Bronchial epithelial cell (primary cell): ENCODE measurements around the gene SVOP. TPM values are rescaled to one million over a fixed set of nuclear protein-coding genes. Genes with fewer than 3 reads are reported as not detected.

Experiments
- DNase-seq: peaks from one replicate; pipeline ENCODE4 v3.0.0-alpha.2; 2010; ENCODE audit warnings: low read depth
- FAIRE-seq: peaks from 2 replicates; lab custom pipeline; 2011; peaks lifted over from hg19 to GRCh38; lab: Jason Lieb, UNC
- H3K27me3 ChIP-seq: 2 replicates; pipeline ENCODE4 v1.5.1; 2011; ENCODE audit warnings: low read length; ENCODE audit not compliant: control insufficient read depth, insufficient read depth
- H3K36me3 ChIP-seq: 2 replicates; pipeline ENCODE4 v1.5.1; 2011; ENCODE audit warnings: low read length; ENCODE audit not compliant: control insufficient read depth, insufficient read depth
- H3K4me3 ChIP-seq: 2 replicates; pipeline ENCODE4 v1.5.1; 2011; ENCODE audit warnings: mild to moderate bottlenecking, low read depth, low read length, control low read depth
- total RNA-seq: library from RNA; depleted of rRNA; stranded (reverse); fragments of >200 nt; gene quantifications from 2 replicates; pipeline ENCODE4 v1.2.1, GENCODE V29; 2014
- TF ChIP-seq, protein P1 (sequence below): IDR thresholded peaks from 2 replicates; pipeline ENCODE4 v1.5.1; 2011; ENCODE audit warnings: mild to moderate bottlenecking, moderate library complexity, low read length, control low read depth, inconsistent platforms; ENCODE audit not compliant: insufficient read depth, severe bottlenecking

SVOP gene
- total RNA-seq, 1 donor from 2014 or later = not detected

DNA sequence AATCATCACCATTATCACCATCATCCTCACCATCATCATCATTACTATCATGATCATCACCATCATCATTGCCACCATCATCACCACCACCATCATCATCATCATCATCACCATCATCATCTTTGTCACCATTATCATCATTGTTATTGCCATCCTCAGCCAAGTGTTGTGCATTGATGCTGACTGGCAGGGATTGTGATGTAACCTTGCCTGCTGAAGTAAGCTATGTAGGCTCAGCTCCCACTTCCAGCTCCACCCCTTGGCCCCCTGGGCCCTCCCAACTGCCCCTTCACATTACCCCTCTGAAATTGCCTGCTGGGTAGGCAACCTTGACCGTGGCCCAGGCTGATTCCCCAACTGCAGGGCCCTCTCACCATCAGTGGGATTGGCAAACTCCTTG, 37.6 kb downstream of the SVOP start:
- H3K4me3 ChIP-seq = no peak overlapping the region
- FAIRE-seq (no peak), DNase-seq (no peak)
- TF ChIP-seq, protein P1, sequence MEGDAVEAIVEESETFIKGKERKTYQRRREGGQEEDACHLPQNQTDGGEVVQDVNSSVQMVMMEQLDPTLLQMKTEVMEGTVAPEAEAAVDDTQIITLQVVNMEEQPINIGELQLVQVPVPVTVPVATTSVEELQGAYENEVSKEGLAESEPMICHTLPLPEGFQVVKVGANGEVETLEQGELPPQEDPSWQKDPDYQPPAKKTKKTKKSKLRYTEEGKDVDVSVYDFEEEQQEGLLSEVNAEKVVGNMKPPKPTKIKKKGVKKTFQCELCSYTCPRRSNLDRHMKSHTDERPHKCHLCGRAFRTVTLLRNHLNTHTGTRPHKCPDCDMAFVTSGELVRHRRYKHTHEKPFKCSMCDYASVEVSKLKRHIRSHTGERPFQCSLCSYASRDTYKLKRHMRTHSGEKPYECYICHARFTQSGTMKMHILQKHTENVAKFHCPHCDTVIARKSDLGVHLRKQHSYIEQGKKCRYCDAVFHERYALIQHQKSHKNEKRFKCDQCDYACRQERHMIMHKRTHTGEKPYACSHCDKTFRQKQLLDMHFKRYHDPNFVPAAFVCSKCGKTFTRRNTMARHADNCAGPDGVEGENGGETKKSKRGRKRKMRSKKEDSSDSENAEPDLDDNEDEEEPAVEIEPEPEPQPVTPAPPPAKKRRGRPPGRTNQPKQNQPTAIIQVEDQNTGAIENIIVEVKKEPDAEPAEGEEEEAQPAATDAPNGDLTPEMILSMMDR = no peak
- H3K27me3 ChIP-seq = no peaks in the 10 kb centered on the region
- H3K36me3 ChIP-seq = no peaks in the 10 kb centered on the region

DNA sequence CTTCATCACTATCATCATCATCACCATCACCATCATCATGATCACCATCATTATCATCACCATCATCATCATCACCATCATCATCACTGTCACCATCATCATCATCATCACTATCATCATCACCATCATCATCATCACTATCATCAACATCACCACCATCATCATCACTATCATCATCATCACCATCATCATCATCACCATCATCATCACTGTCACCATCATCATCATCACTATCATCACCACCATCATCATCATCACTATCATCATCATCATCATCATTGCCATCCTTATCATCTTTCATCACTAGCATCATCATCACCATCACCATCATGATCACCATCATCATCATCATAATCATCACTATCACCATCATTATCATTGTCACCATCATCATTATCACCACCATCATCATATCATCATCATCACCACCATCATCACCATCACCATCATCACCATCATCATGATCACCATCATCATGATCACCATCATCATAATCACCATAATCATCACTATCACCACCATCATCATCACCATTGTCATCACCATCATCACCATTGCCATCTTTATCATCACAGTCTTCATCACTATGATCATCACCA, 38.1 kb downstream of the SVOP start:
- FAIRE-seq = no peak
- TF ChIP-seq, protein P1 = no peak

DNA sequence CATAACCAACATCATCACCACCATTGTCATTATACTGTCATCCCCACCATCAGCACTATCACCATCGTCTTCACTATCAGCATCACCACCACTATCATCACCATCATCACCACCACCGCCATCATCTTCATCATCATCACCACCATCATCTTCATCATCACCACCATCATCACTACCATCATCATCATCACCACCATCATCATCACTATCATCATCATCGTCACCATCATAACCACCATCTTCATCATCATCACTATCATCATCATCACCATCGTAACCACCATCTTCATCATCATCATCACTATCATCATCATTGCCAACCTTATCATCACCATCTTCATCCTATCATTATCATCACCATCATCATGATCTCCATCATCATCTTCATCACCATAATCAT, 39.0 kb downstream of the SVOP start:
- Histone ChIP-seq H3K4me3 (no peak overlapping the region), H3K27me3 (peaks cover 2% of the 10 kb centered on the region), H3K36me3 (no peaks in the 10 kb centered on the region)
- FAIRE-seq (no peak), DNase-seq (no peak)
- TF ChIP-seq, protein P1 = no peak

More for the DNA sequence above, 38.1 kb downstream of the SVOP start:
- Histone ChIP-seq H3K4me3 (no peak overlapping the region), H3K36me3 (no peaks in the 10 kb centered on the region), H3K27me3 (no peaks in the 10 kb centered on the region)
- DNase-seq = no peak

DNA sequence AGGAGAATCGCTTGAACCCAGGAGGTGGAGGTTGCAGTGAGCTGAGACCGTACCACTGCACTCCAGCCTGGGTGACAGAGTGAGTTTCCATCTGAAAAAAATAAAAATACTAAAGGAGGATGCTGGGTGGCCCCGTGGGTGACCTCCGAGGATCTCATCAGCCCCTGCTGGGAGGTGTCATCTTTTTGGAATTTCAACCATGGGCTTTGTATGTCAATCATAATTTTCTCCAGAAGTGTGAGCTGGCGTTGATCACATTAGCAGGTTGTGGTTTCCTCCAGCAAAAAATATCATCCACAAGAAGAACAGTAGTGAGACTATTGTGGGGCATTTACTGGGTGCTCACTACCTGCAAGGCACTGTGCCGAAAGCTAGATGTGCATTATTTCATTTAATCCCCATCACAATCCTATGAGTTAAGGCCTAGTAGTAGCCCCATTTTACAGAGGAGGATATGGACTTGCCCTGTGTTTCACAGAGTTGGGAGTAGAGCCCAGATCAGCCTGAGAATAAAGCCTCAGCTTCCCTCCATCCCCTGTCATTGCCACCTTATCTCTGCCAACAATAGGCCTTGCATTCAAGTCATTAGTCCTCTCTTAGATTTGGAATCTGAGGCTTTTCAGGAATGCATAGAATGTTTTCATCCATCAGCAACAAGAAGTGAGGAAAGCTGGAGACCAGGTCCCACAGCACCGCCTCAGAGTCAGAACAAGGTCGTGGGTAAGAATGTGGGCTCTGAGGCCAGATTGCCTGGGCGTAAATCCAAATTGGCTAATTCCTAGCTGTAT, 39.8 kb downstream of the SVOP start:
- Histone ChIP-seq H3K4me3 (no peak overlapping the region), H3K36me3 (no peaks in the 10 kb centered on the region), H3K27me3 (peaks cover 2% of the 10 kb centered on the region)
- DNase-seq (no peak), FAIRE-seq (no peak)
- TF ChIP-seq, protein P1 = no peak

DNA sequence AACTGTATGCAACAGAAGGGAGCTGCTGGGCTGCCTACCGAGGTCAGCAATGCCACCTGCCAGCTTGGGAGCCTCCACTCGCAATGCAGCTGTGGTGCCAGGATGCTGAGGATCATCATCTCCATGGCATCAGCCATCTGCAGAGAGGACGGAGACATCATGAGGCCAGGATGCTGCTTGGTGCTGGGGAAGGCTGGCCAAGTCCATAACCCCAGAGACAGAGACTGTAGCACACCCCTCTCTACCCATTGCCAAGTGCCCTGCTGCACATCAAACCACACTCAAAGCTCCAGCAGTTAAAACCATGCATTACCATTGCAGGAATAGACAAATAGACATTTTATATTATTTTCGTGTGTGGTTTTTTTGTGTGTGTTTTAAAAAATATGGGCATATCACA, 43.5 kb downstream of the SVOP start:
- Histone ChIP-seq H3K27me3 (peaks cover 2% of the 10 kb centered on the region), H3K4me3 (no peak overlapping the region), H3K36me3 (no peaks in the 10 kb centered on the region)
- TF ChIP-seq, protein P1 = no peak
- FAIRE-seq (peak; percentile 81), DNase-seq (no peak)
